Kidney tubule cell (primary cell): ENCODE measurements around the gene FUT7.

Experiments used
- DNase-seq: peaks from one replicate; pipeline ENCODE4 v3.0.0-alpha.2; 2018; ENCODE audit warnings: low spot score

Gene FUT7

DNA sequence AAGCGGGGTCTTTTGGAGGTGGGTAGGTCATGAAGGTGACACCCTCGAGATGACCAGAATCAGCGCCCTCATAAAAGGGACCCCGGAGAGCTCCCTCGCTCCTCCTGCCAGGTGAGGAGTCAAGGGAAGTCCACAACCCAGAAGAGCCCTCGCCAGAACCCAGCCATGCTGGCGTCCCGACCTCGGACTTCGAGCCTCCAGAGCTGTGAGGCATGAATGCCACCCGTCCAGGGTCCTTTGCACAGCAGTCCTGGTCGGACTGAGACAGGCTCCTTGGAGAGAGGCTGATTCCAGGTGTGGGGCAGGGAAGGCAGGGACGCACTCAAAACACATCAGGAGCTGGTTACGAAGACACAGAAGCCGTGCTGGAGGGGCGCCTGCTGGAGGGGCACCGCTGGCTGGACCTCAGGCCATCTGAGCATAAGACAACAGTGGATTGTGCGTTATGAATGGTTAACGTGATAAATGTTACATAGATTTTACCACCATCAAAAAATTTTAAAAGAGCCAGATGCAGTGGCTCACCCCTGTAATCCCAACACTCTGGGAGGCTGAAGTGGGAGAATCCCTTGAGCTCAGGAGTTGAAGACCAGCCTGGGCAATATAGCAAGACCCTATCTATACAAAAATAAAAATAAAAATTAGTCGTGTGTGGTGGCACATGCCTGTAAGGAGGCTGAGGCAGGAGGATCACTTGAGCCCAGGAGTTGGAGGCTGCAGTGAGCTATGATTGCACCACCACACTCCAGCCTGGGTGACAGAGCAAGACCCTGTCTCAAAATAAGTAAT is 29.8 kb downstream of the FUT7 start:
- DNase-seq, result no peak

DNA sequence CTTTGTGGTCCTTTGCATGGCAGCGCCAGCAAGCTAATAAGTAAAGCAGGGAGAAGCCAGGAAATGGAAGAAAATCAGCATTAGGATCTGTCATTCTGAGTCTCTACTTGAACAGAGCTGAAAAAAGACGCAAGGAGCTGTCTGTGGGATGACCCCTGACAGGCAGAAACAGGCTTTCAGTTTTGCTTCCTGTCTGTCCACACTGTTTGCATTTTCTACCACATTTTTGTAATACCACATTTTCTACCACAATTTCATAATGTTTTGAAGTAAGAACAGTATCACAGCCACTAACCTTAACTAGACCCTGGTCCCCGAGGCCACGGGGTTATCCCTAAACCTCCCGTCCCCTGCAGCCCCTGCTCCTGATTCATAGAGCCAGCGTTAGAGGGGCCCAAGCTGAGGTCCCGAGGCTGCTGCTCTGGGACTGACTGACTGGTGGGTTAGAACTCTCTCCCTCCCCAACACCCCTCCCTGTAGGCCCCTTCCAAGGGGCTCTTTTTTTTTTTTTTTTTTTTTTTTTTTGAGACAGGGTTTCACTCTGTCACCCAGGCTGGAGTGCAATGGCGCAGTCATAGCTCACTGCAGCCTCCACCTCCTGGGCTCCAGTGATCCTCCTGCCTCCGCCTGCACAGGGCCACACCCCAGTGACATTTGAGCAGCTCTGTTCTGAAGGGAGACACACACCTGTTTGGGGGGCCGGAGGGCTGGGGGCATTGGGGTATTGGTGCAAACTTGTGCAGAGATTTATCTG is 31.5 kb downstream of the FUT7 start:
- DNase-seq, result no peak

DNA sequence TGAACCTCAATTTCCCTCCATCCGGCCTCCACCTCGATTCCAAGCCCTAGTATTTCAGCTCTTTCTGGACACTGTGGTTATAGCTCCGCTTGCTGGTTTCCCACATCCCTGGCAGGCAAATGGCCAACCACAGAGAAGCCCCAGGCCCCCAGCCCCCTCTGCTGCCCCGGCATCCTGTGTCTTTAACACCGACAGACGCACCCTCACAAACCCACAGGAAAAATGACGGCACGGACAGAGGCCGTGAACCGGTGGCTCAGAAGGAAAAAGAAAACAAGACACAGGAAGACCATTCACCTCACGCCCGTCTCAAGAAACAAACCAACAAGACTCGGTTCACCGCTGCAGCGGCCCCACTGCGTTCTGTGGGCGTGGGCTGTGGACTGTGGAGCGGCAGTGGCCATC is 34.1 kb downstream of the FUT7 start:
- no peak for DNase-seq

DNA sequence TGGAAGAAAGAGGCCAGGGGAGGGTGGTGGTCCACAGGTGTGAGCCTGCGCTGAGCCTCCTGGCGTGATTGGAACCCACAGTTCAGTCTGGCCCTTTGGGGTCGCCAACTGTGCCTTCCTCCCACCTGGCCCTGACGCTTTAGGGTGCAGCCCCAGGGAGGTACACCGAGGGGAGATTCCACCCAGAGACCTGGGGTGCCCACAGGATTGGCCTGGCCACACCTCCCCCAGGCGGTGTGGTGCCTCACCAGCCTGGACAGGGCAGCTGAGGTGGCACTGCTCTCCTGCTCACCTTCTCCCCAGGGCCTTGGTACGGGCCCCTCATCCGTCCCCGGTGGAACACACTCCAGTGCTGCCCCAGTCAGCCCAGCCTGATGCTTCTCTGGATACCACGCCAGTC is 34.5 kb downstream of the FUT7 start:
- DNase-seq, result no peak

DNA sequence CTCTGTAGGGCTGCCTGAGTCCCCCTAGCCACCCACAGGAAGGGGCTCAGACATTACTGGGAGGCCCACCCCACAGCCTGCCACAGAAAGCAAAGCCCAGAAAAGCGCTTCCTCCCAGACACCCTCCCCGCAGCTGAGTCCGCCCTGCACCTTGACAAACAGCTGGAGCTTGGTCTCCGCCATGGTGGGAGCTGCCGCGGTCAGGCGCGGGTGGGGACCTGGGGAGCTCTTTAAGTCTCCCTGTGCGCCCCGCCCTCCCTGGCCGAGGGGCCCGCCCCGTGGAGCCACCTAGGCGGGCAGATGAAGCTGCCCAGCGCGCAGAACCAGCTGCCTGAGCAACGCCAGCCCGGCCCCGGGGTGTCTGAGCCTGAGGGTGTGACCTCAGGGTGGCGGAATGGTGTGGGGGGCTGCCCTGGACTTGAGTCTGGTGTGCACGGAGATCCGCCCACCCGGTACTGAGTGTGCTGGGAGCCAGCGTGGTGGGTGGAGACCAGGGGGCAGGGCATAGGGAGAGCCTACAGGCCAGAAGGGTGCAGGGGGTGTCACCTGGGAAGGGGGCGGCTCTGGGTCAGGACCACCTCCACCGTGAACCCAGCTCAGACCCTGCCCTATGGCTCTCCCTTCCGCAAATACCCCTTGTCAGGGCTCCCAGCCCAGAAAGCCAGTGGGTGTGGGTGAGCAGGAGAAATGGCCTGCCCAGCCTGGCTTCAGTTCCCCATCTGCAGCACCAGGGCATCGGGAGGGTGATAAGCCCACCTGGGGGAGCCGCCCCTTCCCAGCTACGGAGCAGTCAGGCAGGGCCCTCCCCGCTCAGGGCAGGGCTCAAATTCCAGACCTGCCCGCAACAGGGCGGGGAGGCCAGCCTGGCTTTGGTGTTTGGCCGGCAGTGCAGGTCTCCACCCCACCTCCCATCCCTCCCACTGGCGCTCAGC is 35.3 kb downstream of the FUT7 start, which contains the start of gene CLIC3:
TSS of gene CLIC3 (minus strand) at position 208 of the 932 bp plus-strand sequence. CDS start at position 183, 25 bp downstream.
- DNase-seq, result peak; percentile 37

DNA sequence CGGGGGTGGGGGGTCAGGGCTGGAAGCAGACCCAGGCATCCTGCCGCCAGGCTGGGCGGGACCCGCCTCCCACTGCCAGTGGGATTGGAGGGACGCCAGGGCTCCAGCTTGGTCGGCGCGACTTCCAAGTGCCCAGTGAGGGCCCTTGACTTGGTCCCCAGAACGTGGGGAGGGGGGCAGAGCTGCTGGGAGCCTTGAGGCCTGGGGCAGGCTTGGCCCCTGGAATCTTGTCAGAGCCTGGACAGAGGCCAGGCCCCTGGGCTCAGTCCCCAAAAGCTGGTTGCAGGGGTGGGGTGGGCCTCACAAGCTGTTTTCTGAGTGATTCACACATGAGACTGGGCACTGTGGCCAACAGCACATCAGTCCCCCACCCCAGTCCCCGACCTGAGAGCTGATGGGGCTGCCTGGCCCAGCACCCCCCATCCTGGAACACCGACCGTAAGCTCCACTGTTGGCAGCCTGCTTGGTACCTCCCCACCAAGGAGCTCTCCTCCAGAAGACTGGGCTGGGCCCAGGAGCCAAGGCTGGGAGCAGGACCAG is 36.0 kb downstream of the FUT7 start:
- peak; percentile 17 for DNase-seq

DNA sequence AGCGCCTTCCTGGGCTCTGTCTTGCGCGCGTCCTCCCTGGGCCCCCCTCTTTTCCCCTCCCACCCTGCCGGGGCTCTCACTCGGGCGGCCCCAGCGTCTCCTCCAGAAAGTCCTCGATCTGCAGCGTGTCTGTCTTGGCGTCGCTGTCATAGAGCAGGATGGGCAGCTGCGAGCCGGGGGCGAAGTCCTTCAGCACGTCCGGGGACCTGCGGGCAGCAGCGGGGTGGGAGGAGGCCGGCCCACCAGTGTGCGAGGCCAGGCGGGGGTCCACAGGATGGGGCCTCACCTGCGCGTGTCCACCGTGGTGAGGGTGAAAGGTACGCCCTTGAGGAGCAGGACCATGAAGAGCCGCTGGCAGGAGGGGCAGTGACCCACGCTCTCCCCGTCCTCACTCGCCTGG is 36.5 kb downstream of the FUT7 start:
- DNase-seq, result no peak

DNA sequence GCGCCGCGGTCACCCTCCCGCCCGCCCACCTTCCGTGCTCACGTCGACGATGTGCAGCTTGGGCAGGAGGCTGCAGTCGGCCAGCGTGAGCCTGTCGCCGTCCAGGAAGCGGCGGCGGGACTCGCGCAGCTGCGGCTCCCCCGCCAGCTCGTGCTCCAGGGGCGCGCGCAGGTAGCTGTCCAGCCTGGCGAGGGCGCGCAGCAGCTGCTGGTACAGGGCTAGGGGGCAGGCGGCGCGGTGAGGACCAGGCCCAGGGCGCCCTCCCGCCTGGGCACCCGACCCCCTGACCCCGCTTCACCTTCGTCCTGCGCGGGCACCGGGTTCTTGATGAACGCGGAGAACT is 37.0 kb downstream of the FUT7 start:
- no peak for DNase-seq

DNA sequence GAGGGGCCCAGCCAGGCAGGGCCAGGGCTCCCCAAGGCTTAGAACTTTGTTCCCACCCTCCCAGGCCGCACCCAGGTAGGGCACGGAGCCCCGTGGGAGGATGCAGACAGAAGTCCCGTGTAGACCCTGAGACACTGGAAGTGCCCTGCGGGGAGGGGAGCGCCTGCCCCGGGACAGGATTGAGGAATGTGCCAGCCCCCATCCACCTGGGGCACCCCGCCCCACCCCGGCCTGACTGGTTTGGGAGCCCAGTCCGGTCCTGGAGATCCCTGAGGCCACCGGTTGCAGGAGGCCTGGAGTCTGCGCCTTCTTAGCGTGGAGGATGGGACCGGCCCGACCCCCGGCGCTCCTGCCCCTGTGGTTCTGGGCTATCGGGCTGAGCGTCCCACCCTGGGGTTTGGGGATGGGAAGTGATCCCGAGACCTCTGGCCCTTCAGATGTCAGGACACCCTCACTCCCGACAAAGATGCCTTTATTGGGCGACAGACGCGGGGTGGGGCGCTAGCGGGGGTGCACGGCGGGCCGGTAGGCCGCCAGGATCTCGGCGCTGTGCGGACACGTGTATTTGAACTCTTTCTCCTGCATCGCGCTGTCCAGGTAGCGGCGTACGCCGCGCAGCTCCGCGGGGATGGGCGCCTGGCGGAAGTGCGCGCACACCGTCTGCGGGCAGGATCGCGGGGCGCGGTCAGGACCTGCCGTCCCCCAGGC is 37.6 kb downstream of the FUT7 start:
- no peak for DNase-seq

DNA sequence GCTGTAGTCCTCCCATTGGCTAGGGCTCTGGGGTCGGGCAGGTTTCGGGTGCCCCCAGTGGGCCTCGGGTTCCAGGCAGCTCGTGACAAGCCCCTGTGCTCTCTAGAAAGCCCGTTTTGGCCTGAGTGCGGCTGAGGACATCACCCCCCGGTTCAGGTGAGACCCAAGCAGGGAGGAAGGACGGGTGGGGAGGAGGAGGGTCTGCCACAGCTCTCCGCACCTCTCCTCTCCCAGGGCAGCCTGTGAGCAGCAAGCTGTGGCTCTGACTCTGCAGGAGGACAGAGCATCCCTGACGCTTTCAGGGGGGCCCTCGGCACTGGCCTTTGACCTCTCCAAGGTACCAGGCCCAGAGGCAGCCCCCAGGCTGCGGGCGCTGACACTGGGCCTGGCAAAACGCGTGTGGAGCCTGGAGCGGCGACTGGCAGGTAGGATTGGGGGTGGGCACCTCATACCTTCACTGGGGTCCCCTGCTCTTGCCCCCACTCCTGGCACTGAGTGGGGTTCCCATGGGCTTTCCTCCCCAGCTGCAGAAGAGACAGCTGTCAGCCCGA is 39.0 kb downstream of the FUT7 start:
- DNase-seq, result no peak

DNA sequence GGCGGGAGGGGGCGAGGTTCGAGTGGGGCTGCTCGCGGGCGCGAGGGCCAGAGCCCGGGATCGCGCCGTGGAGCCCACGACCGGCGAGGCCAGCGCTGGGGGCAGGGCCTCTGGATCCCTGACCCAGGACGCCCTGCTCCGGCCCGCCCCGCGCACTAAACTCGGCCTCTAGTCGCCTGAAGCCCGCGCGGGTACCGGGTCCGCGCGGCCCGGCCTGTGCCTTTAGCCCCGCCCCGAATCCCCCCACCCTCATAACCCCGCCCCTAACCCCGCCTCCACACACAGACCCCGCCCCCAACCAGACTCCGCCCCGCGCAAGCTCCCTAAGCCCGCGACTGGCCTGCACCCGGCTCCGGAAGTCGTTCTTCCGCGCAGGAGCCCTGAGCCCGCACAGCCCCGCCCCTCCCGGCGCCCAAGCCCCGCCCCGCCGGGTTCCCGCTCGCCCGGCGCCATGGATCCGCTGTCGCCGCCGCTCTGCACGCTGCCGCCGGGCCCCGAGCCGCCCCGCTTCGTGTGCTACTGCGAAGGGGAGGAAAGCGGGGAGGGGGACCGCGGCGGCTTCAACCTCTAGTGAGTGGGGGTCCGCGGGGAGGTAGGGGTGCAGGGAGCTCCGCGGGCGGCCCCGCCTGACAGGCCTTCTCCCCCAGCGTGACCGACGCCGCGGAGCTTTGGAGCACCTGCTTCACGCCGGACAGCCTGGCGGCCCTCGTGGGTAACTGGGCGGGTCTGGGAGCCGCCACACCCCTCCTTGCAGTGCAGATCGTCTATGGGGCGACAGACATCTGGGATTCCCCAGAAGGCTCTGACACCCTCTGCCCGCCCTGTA is 39.7 kb downstream of the FUT7 start, which contains the start of gene PAXX:
TSS of gene PAXX (plus strand) at position 430 of the 826 bp plus-strand sequence. CDS start at position 452, 22 bp downstream.
- peak; percentile 92 for DNase-seq

DNA sequence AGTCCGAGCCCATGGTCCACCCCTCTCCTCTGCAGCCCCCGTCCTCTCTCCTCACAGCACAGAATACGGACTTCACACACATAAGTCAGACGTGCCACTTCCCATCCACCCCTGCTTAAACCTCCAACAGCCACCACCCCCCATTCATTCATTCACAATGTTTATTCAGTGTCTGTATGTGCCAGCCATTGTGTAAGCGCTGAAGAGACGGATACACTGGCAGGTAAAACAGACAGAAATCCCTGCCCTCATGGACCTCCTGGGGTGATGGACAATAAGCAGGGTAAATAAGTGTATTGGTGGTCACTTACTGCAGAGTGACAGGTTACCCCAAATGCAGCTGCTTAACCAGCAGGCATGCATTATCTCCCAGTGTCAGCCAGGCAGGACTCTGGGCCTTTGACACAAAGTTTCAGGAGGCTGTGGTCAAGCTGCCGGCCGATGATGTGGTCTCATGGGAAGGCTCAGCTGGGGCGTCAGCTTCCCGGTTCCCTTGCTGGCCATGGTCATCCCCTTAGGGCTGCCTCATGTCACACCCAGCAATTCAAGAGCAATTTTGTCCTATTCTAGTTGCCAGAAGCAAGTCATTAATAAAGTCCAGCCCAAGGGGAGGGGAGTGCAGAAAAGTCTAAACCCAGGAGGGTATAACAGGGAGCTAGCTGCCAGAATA is 41.5 kb downstream of the FUT7 start:
- DNase-seq, result no peak

DNA sequence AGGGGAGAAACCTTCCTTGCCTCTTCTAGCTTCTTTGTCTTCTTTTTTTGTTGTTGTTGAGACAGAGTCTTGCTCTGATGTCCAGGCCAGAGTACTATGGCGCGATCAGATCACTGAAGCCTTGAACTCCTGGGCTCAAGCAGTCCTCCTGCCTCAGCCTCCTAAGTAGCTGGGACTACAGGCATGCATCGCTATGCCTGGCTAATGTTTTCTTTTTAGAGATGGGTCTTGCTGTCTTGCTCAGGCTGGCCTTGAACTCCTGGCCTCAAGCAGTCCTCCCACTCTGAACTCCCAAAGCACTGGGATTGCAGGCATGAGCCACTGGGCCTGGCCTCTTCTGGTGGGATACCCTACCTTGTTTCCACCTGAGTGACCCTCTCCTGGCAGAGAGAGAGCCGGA is 43.0 kb downstream of the FUT7 start:
- DNase-seq, result no peak

DNA sequence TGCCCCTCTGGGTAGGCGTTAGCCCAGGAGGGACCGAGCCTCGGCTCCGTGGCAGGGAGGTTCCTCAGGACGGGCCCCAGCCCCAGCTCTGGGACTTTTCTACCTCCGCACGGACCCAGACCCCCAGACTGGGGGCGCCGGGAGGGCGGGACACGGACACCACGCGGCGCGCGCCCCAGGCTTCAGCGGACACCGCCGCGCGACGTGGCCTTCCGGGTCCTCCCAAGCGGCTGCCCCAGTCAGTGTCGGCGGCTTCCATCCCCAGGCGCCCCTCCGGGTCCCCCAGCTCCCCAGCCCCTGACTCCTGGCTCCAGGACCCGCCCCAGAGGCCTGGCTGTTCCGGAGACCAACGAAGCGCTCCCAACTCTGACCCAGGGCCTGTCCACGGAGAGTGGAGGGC is 46.0 kb downstream of the FUT7 start:
- DNase-seq, result no peak

DNA sequence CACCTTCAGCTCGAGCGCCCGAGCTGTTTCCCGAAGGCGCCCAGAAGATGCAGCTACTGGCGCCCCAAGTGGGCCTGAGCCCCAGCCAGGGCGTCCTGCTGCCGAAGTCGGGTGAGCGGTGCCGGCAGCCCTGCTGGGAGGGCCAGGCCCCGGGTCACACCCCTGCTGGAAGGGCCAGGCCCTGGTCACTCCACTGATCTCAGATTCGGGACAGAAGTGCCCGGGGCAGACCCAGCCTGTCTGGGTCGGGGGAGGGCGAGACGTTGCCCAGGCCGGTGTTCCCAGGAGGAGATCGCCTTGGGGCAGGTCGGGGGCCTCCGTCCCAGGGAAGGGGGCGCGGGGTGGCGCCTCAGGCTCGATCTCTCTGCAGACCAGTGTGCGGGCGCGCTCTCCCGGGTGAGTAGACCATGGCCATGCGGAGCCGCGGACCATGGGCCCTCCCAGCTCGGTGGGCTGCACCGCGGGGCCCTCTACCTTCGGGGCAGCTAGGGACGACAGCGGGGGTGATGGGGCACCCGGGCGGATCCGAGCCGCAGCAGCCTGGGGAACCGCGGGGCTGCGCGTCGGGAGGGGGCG is 46.8 kb downstream of the FUT7 start:
- DNase-seq, result no peak

DNA sequence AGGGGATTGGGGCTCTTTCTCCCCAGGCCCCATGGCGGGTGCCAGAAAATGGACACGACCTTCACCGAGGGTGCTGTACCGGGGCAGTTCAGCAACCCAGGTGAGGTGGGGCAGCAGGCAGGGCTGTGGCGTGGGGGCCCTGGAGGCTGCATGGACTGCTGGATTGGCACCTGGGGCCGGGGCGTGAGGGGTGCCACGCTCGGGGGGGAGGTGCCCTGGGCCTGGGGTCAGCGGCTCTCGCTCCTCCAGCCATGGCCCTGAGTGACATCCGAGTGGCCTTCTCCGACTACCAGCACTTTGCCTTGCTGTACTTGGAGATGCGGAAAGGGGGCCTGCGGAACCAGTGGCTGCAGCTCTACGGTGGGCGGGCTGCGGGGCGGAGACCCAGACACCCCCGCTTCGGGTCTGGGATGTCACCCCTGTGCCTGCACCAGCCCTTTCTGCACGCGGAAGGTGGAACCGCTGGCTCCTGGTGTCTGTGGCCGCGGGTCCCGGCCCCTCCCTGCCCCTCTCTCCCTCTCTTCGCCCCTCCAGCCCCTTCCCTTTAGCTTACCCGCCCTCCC is 47.3 kb downstream of the FUT7 start:
- no peak for DNase-seq

DNA sequence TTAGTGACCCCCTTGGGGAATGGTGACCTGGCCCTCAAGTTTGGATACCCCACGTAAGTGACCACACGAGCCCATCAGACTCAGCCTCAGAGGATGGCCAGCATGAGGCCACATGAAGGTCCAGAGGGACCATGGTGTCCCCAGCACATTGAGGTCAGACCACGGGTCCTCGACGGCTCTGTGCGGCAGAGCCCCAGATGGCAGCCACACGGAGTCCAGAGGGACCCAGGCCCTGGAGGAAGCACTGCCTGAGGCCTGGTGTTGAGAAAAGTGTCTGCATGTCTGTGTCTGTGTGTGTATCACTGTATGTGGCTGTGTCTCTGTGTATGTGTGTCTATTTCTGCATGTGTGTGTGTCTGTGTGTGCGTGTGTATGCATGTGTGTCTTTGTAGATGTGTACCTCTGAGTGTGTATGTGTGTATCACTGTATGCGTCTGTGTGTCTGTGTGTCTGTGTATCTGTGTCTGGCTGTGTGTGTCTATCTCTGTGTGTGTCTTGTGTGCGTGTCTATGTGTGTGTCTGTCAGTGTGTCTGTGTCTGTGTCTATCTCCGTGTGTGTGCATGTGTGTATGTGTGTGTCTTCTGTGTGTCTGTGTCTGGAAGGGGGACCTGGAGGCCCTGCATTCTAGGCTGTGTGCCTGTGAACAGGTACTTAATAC is 48.1 kb downstream of the FUT7 start:
- DNase-seq, result no peak

DNA sequence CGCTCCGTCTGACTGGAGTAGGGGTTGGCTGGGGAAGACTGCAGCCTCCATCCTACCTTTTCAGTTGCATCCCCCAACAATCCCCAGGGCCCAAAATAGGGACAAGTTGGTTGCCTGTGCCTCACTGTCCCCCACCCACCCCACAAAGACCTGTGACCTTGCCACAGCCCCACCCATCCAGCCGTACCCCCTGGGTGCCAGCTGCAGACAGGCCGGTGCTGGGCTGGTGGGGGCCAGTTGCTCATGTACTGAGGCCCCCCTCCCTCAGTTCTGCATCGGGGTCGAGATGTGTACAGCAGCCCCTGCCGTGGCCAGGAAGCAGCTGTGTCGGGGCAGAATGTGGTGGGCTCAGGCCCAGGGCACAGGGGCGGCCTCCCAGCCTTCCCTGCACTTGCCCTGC is 48.7 kb downstream of the FUT7 start:
- DNase-seq, result no peak
